Tongue (tissue), 2 donors: ENCODE data around the gene ST3GAL3. TPM values are rescaled to one million over a fixed set of nuclear protein-coding genes. Genes with fewer than 3 reads are reported as not detected.
"Not testable (repeated sequence)": the region's sequence is repeated elsewhere in the genome, so short reads cannot be mapped to it uniquely, and the experiment has no call there.

Experiments
- DNase-seq: peaks from one replicate; pipeline ENCODE4 v3.0.0-alpha.2; 2015
- total RNA-seq: library from RNA; depleted of rRNA; stranded (reverse); fragments of >200 nt; gene quantifications from one replicate; pipeline ENCODE4 v1.2.3, GENCODE V29; 2014

Gene ST3GAL3
- total RNA-seq, 1 donor from 2014 or later = 26.0 TPM

DNA sequence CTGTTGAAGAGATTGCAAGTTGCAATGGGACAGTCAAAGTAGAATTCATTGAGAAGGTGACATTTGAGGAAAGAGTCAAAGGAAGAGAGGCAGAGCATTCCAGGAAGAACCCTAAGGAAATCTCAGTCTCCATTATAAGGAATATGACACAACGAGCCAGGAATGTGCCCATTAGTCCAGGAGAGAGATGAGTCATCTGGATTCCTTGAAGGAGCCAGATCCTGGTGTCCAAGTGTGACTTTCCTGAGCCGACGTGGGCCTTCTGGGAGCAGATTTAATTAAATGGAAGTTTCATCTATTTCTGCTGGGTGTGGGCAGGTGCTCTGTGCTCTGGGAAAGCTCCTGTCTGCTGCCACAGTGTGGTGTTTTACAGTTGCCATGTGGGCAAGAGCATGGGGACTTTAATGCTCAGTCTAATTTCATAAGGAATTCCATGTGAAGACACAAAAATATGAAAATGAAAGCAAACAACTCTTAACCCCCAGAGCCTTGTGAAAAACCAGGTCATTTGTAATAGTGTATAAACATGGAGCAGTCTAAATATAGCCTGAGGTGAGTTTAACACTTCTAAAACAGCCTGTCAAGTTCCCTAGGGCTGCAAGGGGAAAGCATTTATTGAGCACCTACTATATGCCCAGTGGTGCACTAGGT, 114.8 kb downstream of the ST3GAL3 start:
- DNase-seq = no peak

DNA sequence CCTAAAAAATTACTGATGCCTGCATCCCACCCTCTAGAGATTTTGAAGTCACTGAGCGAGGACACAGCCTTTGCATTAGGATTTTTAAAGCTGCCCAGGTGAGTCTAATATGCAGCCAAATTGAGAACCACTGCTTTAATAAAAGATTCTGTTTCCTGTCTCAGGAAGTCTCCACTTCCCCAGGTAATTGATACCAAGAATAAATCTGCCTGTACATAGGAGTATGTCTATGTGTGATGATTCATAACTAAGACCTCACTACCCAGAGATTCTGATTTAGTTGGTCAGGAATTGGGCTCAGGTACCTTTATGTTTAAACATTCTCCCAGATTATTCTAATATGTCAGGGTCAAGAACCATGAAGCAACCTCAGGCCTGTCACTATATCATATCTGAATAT, 117.5 kb downstream of the ST3GAL3 start:
- no peak for DNase-seq

- DNase-seq = no peak
Measured at GRCh38 chr1:43828574-43828973, 121.2 kb downstream of the ST3GAL3 start.

GRCh38 chr1:43830802-43831201, 123.5 kb downstream of the ST3GAL3 start:
- no peak for DNase-seq

GRCh38 chr1:43831851-43832250, 124.5 kb downstream of the ST3GAL3 start:
- no peak for DNase-seq

DNA sequence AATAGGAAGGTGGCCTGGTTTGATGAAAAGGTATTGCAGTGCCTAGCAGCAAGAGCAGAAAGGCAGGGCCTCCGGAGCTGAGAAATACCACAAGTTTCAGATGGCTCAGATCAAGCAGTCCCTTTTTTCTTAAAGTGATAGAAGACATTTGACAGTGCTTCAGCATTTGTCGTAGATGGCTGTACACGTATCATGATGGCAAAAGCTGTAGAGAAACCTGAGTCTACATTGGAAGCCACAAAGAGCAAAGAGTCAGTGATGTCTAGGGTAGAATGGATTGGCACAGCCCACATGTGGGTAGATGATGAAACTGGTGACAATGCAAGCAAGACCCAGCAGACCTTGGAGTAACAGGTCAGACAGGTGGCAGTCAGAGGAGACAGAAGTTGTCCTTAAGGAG, 124.9 kb downstream of the ST3GAL3 start:
- no peak for DNase-seq

DNA sequence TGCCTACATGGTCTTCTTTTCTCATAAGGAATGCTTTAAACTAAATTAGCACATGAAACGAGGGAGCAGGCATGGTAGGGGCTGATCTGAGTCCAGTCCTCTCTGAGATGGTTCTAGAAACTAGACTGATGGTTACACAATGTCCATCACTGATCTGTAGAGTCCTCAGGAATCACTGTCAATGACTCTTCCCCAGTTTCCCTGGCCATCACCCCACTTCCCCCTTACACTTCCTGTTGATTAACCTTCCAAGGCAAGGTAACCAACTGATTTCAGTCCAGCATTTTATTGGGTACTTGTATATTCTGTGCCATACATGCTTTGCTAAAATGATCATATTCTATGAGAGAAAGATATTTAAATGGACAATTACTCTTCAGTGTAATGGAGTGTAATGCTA, 125.7 kb downstream of the ST3GAL3 start:
- no peak for DNase-seq

- not testable (repeated sequence) for DNase-seq
Measured at GRCh38 chr1:43833902-43834279, 126.6 kb downstream of the ST3GAL3 start.

DNA sequence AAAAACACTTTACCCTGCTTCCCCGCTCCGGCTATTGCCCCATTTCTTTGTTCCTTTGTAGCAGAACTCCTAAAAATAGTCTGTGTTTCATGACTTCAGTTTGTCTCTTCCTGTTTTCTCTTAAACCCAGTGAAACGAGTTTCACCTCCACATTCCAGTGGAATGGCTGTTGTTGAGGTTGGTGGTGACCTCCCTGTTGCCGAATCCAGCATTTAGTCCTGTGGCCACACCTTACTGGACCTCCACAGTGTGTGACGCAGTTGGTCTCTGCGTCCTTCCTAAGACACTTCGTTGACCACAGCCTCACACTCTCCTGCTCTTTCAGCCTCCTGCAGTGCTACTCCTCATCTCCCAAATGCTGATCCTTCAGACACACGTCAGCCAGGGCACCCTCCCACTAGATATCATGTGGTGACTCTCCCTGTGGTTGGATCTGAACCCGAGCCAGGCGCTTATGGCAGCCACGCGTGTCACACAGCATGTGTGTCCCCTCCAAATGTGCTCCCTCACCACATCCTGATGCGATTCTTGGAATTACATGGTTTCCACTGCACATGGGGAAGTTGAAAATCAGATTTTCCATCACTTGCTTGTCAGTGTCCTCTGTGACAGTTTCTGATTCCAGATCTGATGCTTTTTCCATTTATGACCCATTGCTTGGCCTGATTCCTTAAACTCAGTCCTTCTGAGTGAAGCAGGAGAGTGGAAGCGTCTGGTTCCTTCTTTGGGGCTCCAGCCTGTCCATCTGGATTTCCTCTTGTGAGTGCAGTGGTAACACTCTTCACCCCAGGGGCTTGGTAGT, 127.1 kb downstream of the ST3GAL3 start:
- DNase-seq = no peak

DNA sequence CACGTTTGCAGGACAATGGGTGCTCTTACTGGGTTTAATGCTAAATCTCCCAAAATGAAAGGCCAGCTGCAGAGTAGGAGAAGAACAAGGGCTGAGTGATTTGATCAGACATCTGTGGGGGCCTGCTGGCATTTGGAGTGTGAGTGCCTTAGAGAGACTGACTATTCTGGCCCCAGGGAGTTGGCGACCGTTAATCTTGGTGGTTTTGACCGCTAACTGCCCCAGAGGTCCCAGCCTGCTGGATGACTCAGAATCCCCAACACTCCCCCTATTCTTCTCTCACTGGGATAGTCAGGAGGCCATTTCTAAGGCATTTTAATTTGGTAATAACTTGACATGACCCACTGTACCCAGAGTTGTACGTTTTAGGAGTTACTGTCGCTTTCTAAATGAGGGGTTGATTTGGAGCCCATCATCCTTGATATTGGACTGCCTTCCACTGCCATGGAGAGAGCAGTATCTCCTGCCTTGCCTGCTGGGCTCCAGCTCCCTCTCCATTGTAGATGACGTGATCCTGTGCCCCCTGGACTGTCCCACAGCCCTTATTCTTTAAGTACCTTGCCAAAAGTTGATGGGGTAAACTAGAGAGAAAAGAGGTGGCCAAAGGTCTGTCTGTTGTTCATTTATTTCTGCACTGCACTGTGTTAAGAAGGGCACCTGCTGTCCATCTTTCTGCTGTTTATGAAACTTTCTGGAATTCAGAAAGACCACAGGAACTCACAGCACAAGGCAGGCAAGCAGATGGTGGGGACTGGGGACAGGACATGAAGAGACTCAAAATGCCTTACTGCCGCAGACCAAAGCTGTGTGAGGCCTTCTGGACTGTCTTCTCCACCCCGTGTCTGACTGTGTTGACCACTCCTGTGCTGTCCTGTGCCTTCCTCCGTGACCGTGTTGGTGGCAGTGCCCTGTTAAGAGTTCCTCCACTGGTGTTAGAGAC, 128.0 kb downstream of the ST3GAL3 start:
- peak; percentile 46 for DNase-seq

- DNase-seq = peak; percentile 93
Measured at GRCh38 chr1:43836267-43836951, 129.1 kb downstream of the ST3GAL3 start.

GRCh38 chr1:43839056-43839455, 131.7 kb downstream of the ST3GAL3 start:
- peak; percentile 14 for DNase-seq

GRCh38 chr1:43841321-43842174, 134.2 kb downstream of the ST3GAL3 start:
- no peak for DNase-seq

DNA sequence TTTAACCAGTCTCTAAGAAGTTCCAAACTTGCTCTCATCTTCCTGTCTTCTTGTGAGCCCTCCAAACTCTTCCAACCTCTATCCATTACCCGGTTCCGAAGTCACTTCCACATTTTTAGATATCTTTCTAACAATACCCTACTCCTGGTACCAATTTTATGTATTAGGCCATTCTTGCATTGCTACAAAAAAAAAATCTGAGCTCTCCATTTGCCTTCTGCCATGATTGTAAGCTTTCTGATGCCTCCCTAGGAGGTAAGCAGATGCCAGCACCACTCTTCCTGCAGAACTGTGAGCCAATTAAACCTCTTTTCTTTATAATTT, 134.8 kb downstream of the ST3GAL3 start:
- DNase-seq = no peak

GRCh38 chr1:43843684-43844083, 136.3 kb downstream of the ST3GAL3 start:
- no peak for DNase-seq

- DNase-seq = no peak
Measured at GRCh38 chr1:43844114-43844513, 136.8 kb downstream of the ST3GAL3 start.

GRCh38 chr1:43847290-43847689, 140.0 kb downstream of the ST3GAL3 start:
- no peak for DNase-seq

DNA sequence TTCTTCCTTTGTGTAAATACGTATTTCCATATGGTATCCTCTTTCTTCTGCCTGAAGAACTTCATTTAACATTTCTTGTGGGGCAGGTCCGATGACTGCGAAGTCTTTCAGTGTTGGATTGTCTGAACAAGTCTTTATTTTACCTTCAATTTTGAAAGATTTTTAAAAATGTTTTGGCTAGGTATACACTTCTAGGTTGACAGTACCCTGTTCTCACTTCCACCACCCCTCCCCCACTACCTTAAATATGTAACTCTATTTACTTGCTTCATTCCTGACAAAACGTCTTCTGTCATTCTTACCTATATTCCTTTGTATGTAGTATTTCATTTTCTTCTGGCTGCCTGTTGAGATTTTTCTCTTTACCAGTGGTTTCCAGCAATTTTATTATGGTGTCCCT, 140.5 kb downstream of the ST3GAL3 start:
- DNase-seq = no peak

DNA sequence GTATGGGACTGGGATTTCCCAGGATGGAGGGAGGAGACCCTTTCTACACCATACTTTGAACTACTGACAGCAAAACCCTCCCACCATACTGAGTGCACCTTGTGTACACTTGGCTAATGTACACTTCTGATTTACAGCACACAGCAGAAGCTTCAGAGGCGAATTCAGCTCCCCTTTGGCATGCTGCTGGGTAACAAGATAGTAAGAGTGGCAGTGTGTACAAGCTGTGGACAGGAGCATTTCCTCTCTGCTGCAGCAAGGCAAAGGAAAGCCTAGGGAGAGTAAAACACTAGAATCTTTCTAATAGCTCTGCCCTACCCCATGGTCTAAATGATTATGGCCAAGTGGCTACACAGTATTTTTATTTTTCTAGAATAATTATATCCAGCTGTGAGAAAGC, 142.3 kb downstream of the ST3GAL3 start:
- DNase-seq = no peak

DNA sequence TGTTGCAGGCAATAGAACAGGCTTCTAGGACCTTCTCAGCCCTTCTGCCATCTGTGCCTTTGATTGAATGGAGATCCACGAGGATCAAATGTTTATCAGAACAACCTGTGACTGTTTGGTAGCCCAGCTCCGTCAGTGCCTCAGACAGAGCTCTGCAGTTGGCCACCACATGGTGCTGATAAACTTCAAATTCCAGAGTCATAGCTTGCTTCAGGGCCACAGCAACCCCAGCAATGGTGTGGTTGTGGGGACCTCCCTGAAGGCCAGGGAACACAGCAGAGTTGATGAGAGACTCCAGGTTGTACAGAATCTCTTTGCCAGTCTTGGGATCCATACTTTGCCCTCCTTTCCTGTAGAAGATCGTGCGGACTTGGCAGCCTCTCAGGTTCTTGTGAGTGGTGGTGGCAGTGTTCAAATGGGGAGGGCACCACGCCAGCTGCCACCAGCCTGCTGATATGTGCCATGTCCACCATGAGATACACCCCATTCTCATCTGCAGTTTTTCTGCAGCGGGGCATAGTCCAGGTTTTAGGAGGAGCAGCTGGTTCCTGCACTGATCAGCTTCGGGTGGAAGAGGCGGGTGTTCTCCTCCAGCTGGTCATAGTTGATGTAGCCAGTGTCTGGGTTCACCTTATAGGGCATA, 143.4 kb downstream of the ST3GAL3 start:
- no peak for DNase-seq
